Stimulated activated CD8-positive, alpha-beta memory T cell treated with anti-CD3 and anti-CD28 coated beads, Interleukin-7, amount 100 ng/mL, for 1 hour (primary cell): Measurements from ENCODE around the gene IFIT5.
"Not testable (repeated sequence)": the region's sequence is repeated elsewhere in the genome, so short reads cannot be mapped to it uniquely, and the experiment has no call there.

Experiments
- DNase-seq, 2 donors: peaks; one replicate each; pipeline ENCODE4 v3.0.0-alpha.2; 2020; ENCODE audit warnings: low read depth in 2 of 2

IFIT5 gene

GRCh38 chr10:89428877-89429276 lies 14.5 kb downstream of the IFIT5 start:
- no peak for DNase-seq

DNA sequence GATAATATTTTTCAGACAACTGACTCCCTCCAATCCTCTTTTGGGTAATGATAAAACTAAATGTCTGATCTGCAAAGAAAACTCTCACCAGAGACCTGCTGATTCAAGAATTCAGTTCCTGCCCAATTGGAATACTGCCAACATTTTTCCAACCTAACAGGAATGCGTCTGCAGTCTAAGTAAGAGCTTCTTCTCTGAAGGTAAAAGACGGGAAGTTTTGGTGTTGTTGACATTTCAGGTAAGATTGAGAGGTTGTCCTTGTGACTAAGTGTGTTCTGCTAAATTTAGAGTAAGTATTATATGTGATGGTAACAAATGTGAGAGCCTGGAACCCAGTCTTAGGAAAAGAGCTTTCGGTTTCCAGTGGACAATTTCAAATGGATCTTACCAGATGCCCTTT lies 17.6 kb downstream of the IFIT5 start:
- no peak for DNase-seq

- no peak for DNase-seq
These were observed 24.2 kb downstream of the IFIT5 start for GRCh38 chr10:89438525-89438924.

DNA sequence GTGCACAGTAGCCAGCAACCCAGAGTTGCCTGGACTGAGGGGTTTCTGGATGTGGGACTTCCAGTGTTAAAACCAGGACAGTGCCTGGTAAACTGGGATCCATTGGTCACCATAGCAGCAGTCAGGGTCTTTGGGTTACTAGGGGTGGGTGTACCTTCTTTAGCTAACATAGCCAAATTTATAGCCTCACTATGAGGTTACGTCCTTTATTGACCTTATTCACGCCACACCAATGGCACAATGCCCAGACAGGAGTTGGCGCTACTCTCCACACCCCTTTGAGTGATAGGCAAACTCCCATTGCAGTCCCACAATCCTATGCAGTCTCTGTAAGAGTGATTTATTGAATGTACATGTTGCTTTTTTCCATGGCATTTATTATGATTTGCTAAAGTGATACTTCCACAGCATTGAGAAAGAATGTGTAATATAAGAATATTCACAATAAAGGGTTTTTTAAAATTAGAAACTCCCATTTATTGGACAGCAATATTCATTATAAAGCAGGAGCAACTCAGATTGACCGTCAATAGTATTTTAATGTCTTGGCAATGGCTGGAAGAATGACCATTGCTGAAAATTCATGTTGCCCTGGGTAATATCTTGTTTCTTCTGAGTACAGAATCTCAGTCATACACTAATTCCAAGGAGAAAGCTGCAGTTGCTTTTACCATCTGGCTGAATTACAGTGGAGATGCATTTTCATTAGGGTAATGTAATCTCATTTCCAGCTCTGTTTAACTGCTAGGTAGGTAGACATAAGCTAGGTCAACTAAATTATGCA lies 26.1 kb downstream of the IFIT5 start:
- DNase-seq: no peak

- no peak for DNase-seq
These were observed 27.9 kb downstream of the IFIT5 start for GRCh38 chr10:89442289-89442688.

- DNase-seq: not testable (repeated sequence)
These were observed 30.5 kb downstream of the IFIT5 start for GRCh38 chr10:89444819-89445218.

GRCh38 chr10:89450901-89451300 lies 36.5 kb downstream of the IFIT5 start:
- no peak for DNase-seq

GRCh38 chr10:89452193-89452592 lies 37.8 kb downstream of the IFIT5 start:
- no peak for DNase-seq

GRCh38 chr10:89454561-89455347 lies 40.4 kb downstream of the IFIT5 start:
- DNase-seq: no peak

DNA sequence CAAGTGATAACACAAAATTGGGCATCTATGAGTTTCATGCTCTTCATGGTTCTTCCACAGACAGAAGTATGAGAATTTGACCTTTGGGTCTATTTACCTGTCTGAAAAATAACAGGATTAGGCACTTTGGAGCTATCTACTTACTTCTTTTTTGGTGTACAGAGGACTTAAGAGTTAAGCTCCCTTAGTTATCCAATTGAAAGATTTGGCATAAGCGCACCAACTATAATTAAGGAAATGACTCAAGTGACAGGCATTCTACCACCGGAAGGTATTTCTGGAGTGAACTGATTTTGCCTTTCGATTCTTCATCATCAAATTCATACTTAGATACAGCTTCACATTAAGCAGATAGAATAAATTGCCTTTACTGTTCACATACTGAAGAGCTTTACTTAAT lies 43.9 kb downstream of the IFIT5 start:
- no peak for DNase-seq

DNA sequence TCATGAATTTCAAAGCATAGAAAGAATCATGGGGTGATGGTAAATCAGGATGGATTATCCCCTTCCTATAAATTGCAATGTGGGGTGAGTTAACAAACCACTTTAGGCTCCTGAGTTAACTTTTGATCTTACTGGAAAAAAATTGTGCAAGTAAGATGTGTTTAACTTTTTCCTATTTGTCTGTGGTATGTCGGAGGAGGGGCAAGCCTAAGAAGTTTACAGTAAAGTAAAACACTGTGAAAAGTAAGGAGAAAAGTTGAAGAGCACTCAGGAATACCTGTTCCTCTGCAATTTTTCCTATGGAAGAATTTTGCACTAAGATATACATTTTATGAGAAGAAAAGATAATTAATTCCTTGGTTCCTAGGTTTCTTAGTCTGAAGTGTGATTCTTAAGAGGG lies 44.4 kb downstream of the IFIT5 start:
- DNase-seq: no peak

DNA sequence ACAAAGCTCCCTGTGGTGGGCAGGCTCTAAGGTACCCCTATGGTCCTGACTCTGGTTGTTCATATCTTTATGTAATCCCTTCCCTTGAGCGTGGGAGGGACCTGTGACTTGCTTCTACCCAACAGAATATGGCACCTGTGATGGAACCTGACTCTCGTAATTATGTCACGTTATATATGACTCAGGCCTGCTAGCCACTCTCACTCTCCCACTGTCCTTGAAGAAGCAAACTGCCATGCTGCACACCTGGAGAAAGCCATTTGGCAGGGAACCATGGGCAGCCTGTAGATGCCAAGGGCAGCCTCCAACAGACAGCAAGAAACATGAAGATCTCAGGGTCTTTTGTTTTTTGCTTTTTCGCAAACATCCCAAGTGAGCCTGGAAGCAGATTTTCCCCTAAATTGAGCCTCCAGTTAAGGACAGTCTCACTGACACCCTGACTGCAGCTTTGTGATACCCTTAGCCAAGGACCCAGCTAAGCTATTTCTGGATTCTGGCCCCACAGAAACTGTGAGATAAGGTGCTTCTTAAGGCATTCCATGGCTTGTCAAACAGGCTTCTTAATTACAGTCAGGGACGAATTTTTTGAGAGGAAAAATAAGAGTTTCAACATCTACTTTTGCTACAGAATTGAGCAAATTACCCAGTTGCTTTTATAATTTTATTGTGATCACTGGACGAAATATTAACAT lies 49.6 kb downstream of the IFIT5 start:
- DNase-seq: no peak

DNA sequence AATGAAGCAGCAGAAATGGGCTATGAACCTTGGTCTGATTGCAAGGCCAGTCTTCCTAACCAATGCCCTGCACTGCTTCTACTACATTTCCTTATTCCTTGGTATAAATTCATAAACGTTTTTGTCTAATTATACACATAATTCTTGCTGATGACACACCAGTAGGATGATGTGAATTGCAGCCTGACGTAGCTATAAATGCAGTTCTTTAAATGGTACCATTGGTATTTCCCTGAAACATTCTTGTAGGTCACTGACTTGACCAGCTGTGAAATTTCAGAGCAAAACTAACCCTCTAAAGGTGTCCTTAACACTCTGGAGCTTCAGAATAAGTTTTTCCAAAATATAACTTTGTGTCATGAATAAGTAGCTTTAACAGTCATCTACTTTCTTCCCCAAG lies 50.8 kb downstream of the IFIT5 start:
- no peak for DNase-seq

- no peak for DNase-seq
These were observed 52.2 kb downstream of the IFIT5 start for GRCh38 chr10:89466599-89467035.

- DNase-seq: no peak
These were observed 54.0 kb downstream of the IFIT5 start for GRCh38 chr10:89468191-89468965.

- DNase-seq: no peak
These were observed 55.1 kb downstream of the IFIT5 start for GRCh38 chr10:89469517-89469916.
